Coronary artery (tissue), 2 donors: Measurements from ENCODE around the gene TMEM87A.

Experiments
- DNase-seq: peaks from one replicate; pipeline ENCODE4 v3.0.0-alpha.2; 2017; ENCODE audit warnings: low spot score
- H3K27ac ChIP-seq, 2 donors: fragments of 200-600 bp; sonication (generic); one replicate each; pipeline ENCODE4 v1.5.1; 2016 to 2019
- H3K4me3 ChIP-seq: fragments of 200-600 bp; sonication (generic); 2 replicates; pipeline ENCODE4 v1.5.1; 2016; ENCODE audit warnings: mild to moderate bottlenecking, moderate library complexity
- CTCF ChIP-seq: fragments of 200-600 bp; sonication (generic); IDR thresholded peaks from one replicate; pipeline ENCODE4 v1.5.1; 2019; ENCODE audit warnings: antibody characterized with exemption

The TMEM87A gene

GRCh38 chr15:42289166-42289565 is 15.9 kb upstream of the TMEM87A start:
- no peak for DNase-seq
- Histone ChIP-seq H3K4me3 (no peak overlapping the region), H3K27ac (no peak overlapping the region)
- no peak for TF ChIP-seq CTCF

GRCh38 chr15:42287931-42288330 is 14.7 kb upstream of the TMEM87A start:
- H3K27ac ChIP-seq, result no peak overlapping the region
- no peak for DNase-seq
- TF ChIP-seq CTCF, result no peak
- H3K4me3 ChIP-seq, result no peak overlapping the region

GRCh38 chr15:42286445-42287029 is 13.3 kb upstream of the TMEM87A start:
- H3K27ac ChIP-seq, result no peak overlapping the region
- no peak overlapping the region for H3K4me3 ChIP-seq
- DNase-seq, result no peak
- TF ChIP-seq CTCF, result no peak

GRCh38 chr15:42285034-42285433 is 11.8 kb upstream of the TMEM87A start:
- no peak for TF ChIP-seq CTCF
- Histone ChIP-seq H3K4me3 (no peak overlapping the region), H3K27ac (no peak overlapping the region)
- no peak for DNase-seq

- no peak for TF ChIP-seq CTCF
- Histone ChIP-seq H3K4me3 (no peak overlapping the region), H3K27ac (no peak overlapping the region)
- no peak for DNase-seq
These were observed 11.3 kb upstream of the TMEM87A start for GRCh38 chr15:42284551-42284950.

- Histone ChIP-seq H3K27ac (no peak overlapping the region), H3K4me3 (no peak overlapping the region)
- TF ChIP-seq CTCF, result no peak
- DNase-seq, result no peak
These were observed 10.4 kb upstream of the TMEM87A start for GRCh38 chr15:42283671-42284070.

GRCh38 chr15:42282926-42283325 is 9.7 kb upstream of the TMEM87A start:
- no peak for DNase-seq
- TF ChIP-seq CTCF, result no peak
- H3K4me3 ChIP-seq, result no peak overlapping the region
- no peak overlapping the region for H3K27ac ChIP-seq
